Measurements from ENCODE around the gene GRHL3.

GRHL3 gene

GRCh38 chr1:24379733-24380315 is 60.7 kb downstream of the GRHL3 start:
- DNase-seq (ENCODE audit: extremely low read depth, low read depth) = no peak
- TF ChIP-seq CTCF (IDR thresholded peaks at IDR 0.05; ENCODE audit: low read depth, low read length) = no peak

- DNase-seq (ENCODE audit: extremely low read depth, low read depth) = no peak
Measured at GRCh38 chr1:24380508-24380907, 61.4 kb downstream of the GRHL3 start.

GRCh38 chr1:24381256-24381655 is 62.1 kb downstream of the GRHL3 start:
- no peak for DNase-seq (ENCODE audit: extremely low read depth, low read depth)
- no peak for TF ChIP-seq CTCF (IDR thresholded peaks at IDR 0.05; ENCODE audit: low read depth, low read length)

More at GRCh38 chr1:24380508-24380907, 61.4 kb downstream of the GRHL3 start:
- TF ChIP-seq CTCF (IDR thresholded peaks at IDR 0.05; ENCODE audit: low read depth, low read length) = no peak

GRCh38 chr1:24382165-24382577 is 63.0 kb downstream of the GRHL3 start:
- no peak for TF ChIP-seq CTCF (IDR thresholded peaks at IDR 0.05; ENCODE audit: low read depth, low read length)
- no peak for DNase-seq (ENCODE audit: extremely low read depth, low read depth)

GRCh38 chr1:24383381-24383940 is 64.3 kb downstream of the GRHL3 start:
- TF ChIP-seq CTCF (IDR thresholded peaks at IDR 0.05; ENCODE audit: low read depth, low read length) = no peak
- peak; percentile 77 for DNase-seq (ENCODE audit: extremely low read depth, low read depth)

- no peak for TF ChIP-seq CTCF (IDR thresholded peaks at IDR 0.05; ENCODE audit: low read depth, low read length)
- DNase-seq (ENCODE audit: extremely low read depth, low read depth) = peak; percentile 70
Measured at GRCh38 chr1:24384251-24385090, 65.3 kb downstream of the GRHL3 start.

Data from AG09319 (cell line).